Measurements from ENCODE around the gene FGFR3. TPM values are rescaled to one million over a fixed set of nuclear protein-coding genes. Genes with fewer than 3 reads are reported as not detected.

Gene FGFR3
- total and polyA plus RNA-seq, 2 of the 8 experiments (the other 6 are each of a cell fraction or from before 2014, with no cell fraction given), result 9.0 to 19.5 TPM

GRCh38 chr4:1805493-1806222 lies 12.6 kb downstream of the FGFR3 start:
- WGBS, 2 experiments (ENCODE audit: extremely low coverage in 1 of 2, insufficient coverage in 1 of 2, insufficient read length in 1 of 2, insufficient replicate concordance in 2 of 2, low coverage in 1 of 2, low lambda C conversion rate in 2 of 2, missing lambda C conversion rate in 1 of 2), result 95% methylated on average over 27 of the region's 47 CpGs; no CpG with 5 or more reads in 1 of the 2 experiments
- TF ChIP-seq ZNF274 (IDR thresholded peaks at IDR 0.05; ENCODE audit: borderline replicate concordance, extremely low read depth, low read length) (no peak), CHD1 (IDR thresholded peaks at IDR 0.05; ENCODE audit: low read depth, low read length) (no peak), JUND (IDR thresholded peaks at IDR 0.05; ENCODE audit: low read length) (no peak), JUN (IDR thresholded peaks at IDR 0.05; ENCODE audit: low read depth, low read length) (no peak)
- Histone ChIP-seq H4K91ac (replicated peaks; ENCODE audit: insufficient read length, low read length) (no peak overlapping the region), H3K18ac (ENCODE audit: extremely low read depth, low read length) (no peak overlapping the region), H3K9me3 (ENCODE audit: insufficient read depth in 2 of 2, low read depth in 1 of 2, low read length in 1 of 2) (no peaks in the 10 kb centered on the region), H3K4ac (replicated peaks; ENCODE audit: insufficient read length, low read depth, low read length) (no peak overlapping the region), H3K36me3 (ENCODE audit: control insufficient read depth in 2 of 4, insufficient read depth in 4 of 4, low read length in 3 of 4) (peaks cover 0 to 32% (median 13%) of the 10 kb centered on the region in 4 experiments; a peak in 5 of 8 replicates), H2BK20ac (ENCODE audit: low read length) (no peak overlapping the region), H3K9ac (replicated peaks in 1 of 4; ENCODE audit: extremely low read depth in 1 of 4, low read depth in 3 of 4, low read length in 3 of 4) (no peak overlapping the region), H3K56ac (replicated peaks; ENCODE audit: insufficient read length, low read depth, low read length) (no peak overlapping the region), H3K79me2 (ENCODE audit: control insufficient read depth in 1 of 2, insufficient read depth in 2 of 2, low read length in 2 of 2) (no peaks in the 10 kb centered on the region), H3K23me2 (ENCODE audit: low read depth, low read length) (no peaks in the 10 kb centered on the region; the same call in 1 of the 2 replicates), H3K4me1 (replicated peaks in 1 of 4; ENCODE audit: control insufficient read depth in 3 of 4, insufficient read depth in 4 of 4, low read length in 3 of 4) (no peaks in the 10 kb centered on the region; a peak in 1 of 7 replicates), H4K5ac (ENCODE audit: insufficient read length, low read depth, low read length) (no peak overlapping the region), H2BK5ac (ENCODE audit: low read depth, low read length) (no peak overlapping the region), H2AK5ac (ENCODE audit: low read depth, low read length) (no peak overlapping the region), H3K4me2 (ENCODE audit: insufficient read depth in 1 of 2, low read depth in 2 of 2, low read length in 2 of 2) (no peak overlapping the region), H3K23ac (ENCODE audit: insufficient read length) (no peak overlapping the region), H2AFZ (ENCODE audit: low read length) (no peak overlapping the region), H2BK15ac (ENCODE audit: low read length) (no peak overlapping the region), H2BK12ac (ENCODE audit: low read depth, low read length) (no peak overlapping the region), H4K20me1 (replicated peaks in 1 of 2; ENCODE audit: control insufficient read depth in 1 of 2, insufficient read depth in 2 of 2, low read length in 2 of 2) (peaks cover 0 to 10% of the 10 kb centered on the region in 2 experiments), H4K8ac (ENCODE audit: extremely low read depth, insufficient read depth, low read length) (peak overlapping the region; percentile 68; the same call in 1 of the 2 replicates), H3K14ac (ENCODE audit: insufficient read length) (no peak overlapping the region), H3K27ac (ENCODE audit: low read depth, low read length) (no peak overlapping the region), H2BK120ac (replicated peaks; ENCODE audit: low read depth, low read length) (no peak overlapping the region), H3K79me1 (ENCODE audit: low read depth, low read length) (no peaks in the 10 kb centered on the region), H3K27me3 (replicated peaks in 1 of 4; ENCODE audit: control insufficient read depth in 3 of 4, extremely low read depth in 1 of 4, insufficient read depth in 3 of 4, low read length in 3 of 4) (no peaks in the 10 kb centered on the region), H3K4me3 (ENCODE audit: extremely low read depth in 1 of 4, insufficient read depth in 2 of 4, low read depth in 3 of 4, low read length in 4 of 4) (no peak overlapping the region)
- CTCF ChIA-PET (ENCODE audit: partially characterized antibody), result interaction anchor here (0.6 to 71.2 kb wide), 6 partner anchors 8 to 210 kb away, joined by 3 to 2507 read pairs (median 4); no protein-coding TSS in a partner anchor
- FAIRE-seq (no peak), DNase-seq (ENCODE audit: low read depth in 1 of 2, low spot score in 2 of 2) (no peak)
- POLR2A ChIA-PET (ENCODE audit: partially characterized antibody), result interaction anchor here (1.2 to 4.3 kb wide), 6 partner anchors 11 to 64 kb away, joined by 3 to 15 read pairs (median 4); no protein-coding TSS in a partner anchor

Measured in H1 (cell line).